Measurements from ENCODE around the gene TMEM141.

- TF ChIP-seq, protein P1, sequence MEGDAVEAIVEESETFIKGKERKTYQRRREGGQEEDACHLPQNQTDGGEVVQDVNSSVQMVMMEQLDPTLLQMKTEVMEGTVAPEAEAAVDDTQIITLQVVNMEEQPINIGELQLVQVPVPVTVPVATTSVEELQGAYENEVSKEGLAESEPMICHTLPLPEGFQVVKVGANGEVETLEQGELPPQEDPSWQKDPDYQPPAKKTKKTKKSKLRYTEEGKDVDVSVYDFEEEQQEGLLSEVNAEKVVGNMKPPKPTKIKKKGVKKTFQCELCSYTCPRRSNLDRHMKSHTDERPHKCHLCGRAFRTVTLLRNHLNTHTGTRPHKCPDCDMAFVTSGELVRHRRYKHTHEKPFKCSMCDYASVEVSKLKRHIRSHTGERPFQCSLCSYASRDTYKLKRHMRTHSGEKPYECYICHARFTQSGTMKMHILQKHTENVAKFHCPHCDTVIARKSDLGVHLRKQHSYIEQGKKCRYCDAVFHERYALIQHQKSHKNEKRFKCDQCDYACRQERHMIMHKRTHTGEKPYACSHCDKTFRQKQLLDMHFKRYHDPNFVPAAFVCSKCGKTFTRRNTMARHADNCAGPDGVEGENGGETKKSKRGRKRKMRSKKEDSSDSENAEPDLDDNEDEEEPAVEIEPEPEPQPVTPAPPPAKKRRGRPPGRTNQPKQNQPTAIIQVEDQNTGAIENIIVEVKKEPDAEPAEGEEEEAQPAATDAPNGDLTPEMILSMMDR (IDR thresholded peaks at IDR 0.05 in 4 of 5, conservative IDR thresholded peaks at IDR 0.05 in 1 of 5): no peak
- no peak for TF ChIP-seq POLR2A (IDR thresholded peaks at IDR 0.05)
These were observed 13.8 kb upstream of the TMEM141 start for GRCh38 chr9:136777359-136777758.
